Astrocyte of the hippocampus (primary cell): ENCODE results near the gene VPS13A.
"Not testable (repeated sequence)": the region's sequence is repeated elsewhere in the genome, so short reads cannot be mapped to it uniquely, and the experiment has no call there.

Source experiments
- DNase-seq: peaks from one replicate; pipeline ENCODE4 v3.0.0; 2011; ENCODE audit warnings: low read depth, low spot score

The VPS13A gene

GRCh38 chr9:77304543-77304942 lies 127.2 kb downstream of the VPS13A start:
- DNase-seq: no peak

- no peak for DNase-seq
These were observed 128.5 kb downstream of the VPS13A start for GRCh38 chr9:77305622-77306400.

DNA sequence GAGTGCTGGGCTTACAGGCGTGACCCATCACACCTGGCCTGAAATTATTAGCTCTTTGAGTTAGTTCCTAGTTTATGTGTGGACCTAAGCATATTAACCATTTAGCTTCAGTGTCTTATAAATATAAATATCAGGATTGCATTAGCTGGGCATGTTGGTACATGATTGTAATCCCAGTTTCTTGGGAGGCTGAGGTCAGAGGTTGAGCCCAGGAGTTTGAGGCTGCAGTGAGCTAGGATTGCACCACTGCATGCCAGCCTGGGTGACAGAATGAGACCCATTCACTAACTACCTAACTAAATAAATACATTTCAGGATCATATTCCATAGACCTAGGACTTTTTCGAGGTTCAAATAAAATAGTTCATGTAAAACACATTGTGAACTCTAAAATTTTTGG lies 129.8 kb downstream of the VPS13A start:
- DNase-seq: no peak

DNA sequence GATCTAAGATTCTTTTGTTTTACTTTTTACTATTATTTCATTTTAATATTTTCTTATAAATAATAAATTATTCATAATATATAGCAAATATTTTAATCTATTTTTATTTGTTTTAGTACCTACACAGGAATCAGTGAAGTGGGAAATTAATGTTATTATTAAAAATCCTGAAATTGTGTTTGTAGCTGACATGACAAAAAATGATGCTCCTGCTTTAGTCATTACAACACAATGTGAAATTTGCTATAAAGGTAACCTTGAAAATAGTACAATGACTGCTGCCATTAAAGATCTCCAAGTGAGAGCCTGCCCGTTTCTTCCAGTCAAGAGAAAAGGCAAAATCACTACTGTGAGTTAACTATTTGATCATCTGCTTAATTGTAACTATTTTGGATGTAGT lies 138.7 kb downstream of the VPS13A start:
- DNase-seq: no peak

GRCh38 chr9:77325058-77325457 lies 147.7 kb downstream of the VPS13A start:
- DNase-seq: no peak

DNA sequence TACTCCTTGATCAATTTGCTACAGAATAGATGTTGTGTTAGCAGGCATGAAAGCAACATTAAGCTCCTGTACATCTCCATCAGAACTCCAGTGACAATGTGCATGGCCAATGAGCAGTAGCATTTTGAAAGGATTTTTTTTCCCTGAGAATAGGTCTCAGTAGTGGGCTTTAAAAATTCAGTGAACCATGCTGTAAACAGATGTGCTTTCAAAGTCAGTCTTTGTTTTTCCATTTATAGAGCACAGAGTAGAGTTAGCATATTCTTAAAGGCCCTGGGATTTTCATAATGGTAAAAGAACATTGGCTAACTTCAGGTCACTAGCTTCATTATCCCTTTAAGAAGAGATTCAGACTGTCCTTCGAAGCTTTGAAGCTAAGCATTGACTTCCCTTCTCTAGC lies 150.8 kb downstream of the VPS13A start:
- DNase-seq: no peak

DNA sequence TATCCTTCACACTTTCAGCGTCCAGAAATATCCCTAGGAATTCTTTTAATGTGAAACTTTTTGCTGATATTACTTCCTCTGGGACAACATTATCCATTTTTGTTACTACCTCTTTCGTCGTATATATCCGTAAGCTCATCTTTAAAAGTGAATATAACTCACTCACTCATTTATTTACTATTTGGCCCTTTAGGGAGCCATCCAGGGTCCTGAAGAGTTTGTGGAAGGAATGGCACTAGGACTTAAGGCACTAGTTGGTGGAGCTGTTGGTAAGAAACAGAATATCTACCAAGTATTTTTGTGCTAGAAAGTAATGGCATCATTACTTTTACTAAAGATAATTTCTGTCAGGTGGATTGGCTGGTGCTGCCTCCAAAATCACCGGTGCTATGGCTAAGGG lies 192.7 kb downstream of the VPS13A start:
- no peak for DNase-seq

- no peak for DNase-seq
These were observed 196.9 kb downstream of the VPS13A start for GRCh38 chr9:77374266-77374665.

DNA sequence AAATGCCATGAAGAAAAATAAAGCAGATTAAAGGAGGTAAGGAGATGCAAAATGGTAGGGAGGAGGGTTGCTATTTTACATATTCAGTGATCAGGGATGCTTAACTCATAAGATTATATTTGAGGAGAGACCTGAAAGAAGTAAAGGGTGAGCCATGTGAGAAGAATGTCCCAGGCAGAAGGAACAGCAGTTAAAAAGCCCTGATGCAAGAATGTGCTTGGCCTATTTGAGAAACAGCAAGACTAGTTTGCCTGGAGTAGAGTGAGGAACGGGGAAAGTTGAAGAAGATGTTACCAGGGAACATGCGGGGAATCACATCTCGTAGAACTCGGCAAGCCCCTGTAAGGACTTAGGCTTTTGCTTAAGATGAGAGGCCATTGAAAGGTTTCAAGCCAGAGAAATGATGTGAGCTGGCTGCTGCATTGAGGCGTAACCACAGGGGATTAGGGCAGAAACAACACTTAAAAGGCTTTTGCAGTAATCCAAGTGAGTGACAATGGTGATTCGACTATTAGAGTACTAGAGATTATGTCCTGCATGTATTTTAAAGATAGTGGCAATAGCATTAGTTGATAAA lies 198.7 kb downstream of the VPS13A start:
- DNase-seq: peak; percentile 40

- DNase-seq: no peak
These were observed 207.1 kb downstream of the VPS13A start for GRCh38 chr9:77384406-77384805.

DNA sequence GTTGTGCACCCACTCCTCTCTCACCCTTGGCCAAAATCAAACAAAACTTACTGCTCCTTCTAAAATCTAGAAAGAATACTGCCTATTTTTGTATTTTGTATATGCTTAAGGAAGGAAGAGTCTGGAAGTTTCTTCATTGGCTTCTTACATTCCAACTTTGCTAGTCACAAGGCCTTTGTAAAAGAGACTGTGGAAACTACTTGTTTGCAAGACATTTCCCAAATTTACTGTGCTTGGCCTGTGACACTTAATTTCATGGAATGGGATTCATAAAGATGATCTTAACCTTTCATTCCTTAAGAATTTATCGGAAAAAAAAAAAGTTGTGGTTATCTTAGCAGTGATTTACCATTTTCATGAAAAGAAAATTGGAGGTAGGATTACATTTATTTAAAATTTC lies 208.9 kb downstream of the VPS13A start:
- DNase-seq: peak; percentile 4

DNA sequence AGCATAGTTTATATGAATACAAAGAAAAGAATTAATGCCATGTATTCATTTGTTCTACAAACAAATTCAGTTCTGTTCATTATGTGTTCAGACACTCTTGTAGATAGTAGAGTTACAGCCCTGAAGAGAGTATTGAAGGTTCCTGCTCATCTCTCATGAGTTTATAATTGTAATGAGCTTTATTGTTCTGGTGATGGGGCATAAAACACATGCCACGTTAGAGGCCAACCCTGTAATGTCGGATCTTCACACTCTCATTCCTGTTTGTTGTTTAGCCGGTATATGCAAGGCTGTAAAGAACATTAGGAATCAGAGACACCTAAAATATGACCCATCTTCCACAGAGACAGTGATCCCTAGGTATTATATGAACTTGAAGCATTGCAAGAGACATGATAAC lies 214.5 kb downstream of the VPS13A start:
- DNase-seq: no peak

DNA sequence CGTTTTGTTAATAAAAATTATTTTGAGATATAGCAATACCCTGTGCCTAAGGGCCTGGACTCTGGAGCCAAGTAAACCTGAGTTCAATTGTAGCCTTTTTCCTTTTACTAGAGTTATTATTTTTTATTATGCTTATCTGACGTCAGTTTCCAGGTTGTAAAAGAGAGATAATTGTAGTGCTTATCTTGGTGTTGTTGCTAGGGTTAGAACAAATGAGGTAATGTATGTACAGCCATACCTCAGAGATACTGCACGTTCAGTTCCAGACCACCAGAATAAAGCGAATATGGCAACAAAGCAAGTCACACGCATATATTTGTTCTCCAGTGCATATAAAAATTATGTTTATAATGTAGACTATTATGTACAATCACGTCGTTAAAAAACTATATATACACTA lies 215.0 kb downstream of the VPS13A start:
- no peak for DNase-seq

GRCh38 chr9:77398581-77398980 lies 221.2 kb downstream of the VPS13A start:
- not testable (repeated sequence) for DNase-seq

DNA sequence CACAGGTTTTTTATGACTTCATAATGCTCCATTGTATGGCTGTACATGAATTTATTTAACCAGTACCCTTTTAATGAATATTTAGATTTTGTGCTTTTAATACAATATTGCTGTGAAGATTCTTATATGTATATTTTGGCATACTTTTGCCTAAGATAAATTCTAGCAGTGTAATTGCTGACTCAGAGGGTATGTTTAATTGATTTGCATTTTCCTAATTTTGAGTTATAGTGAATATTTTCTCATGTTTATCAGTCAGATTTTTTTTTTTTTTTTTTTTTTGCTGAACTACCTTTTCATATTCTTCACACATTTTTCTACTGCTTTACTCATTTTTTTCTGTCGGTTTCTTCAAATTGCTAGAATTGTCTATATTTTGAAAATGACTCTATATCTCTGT lies 222.6 kb downstream of the VPS13A start:
- no peak for DNase-seq

GRCh38 chr9:77402286-77402685 lies 225.0 kb downstream of the VPS13A start:
- DNase-seq: no peak

- DNase-seq: no peak
These were observed 225.9 kb downstream of the VPS13A start for GRCh38 chr9:77403239-77403638.

- not testable (repeated sequence) for DNase-seq
These were observed 231.2 kb downstream of the VPS13A start for GRCh38 chr9:77408521-77408920.

DNA sequence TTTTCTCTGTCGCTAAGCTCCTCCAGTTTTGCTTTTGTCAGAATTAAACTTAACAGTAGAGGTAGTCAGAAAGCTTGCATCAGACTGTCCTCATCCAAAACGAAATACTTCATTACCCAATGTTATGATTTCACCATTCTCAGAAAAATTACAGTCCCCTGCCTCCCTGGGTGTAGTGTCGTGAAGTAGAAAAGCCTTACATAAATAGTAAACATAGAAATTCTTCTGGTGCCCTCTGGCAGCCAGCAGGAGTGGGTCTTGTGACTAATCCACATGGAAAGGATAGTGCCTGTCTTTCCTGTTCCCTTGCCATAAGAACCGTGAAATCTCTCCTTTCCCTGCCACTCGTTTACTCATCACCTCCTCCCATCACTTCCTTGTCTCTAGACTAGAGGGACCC lies 240.2 kb downstream of the VPS13A start:
- peak; percentile 35 for DNase-seq

DNA sequence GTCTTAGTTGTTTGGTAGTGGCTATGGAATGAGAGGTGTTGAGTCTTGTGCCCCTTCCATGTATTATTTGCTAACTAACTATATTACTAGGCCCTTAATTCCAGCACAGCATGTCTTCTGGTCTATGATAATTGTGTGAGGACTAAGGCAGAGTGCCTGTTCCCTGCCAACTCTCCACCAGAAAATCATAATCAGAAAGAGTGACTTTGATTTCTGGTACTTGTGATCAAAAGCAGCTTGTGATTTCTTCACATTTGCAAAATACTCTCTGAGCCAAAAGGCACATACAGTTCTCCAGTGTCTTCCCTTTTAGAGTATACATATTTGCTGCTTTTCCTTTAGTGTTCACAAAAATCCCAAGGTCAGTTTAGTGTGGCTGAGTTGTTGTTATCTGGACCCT lies 240.9 kb downstream of the VPS13A start:
- no peak for DNase-seq

DNA sequence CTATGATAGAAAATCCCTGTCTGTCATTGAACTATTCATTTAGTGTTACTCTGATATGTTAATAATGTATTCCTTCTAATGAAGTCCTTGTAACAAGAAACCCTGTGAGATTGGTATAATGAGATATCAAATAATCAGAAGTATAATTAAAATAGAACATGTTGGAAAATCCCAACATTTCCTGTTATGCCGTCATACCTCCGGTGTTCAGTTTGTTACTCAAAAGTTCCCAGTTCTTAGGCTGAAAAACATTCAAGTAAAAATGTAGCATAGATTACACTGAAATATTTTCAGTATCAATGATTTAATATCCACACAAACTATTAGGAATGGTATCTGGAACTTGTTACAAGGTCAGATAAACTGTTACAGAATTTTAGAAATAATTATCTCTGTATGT lies 243.3 kb downstream of the VPS13A start:
- no peak for DNase-seq

DNA sequence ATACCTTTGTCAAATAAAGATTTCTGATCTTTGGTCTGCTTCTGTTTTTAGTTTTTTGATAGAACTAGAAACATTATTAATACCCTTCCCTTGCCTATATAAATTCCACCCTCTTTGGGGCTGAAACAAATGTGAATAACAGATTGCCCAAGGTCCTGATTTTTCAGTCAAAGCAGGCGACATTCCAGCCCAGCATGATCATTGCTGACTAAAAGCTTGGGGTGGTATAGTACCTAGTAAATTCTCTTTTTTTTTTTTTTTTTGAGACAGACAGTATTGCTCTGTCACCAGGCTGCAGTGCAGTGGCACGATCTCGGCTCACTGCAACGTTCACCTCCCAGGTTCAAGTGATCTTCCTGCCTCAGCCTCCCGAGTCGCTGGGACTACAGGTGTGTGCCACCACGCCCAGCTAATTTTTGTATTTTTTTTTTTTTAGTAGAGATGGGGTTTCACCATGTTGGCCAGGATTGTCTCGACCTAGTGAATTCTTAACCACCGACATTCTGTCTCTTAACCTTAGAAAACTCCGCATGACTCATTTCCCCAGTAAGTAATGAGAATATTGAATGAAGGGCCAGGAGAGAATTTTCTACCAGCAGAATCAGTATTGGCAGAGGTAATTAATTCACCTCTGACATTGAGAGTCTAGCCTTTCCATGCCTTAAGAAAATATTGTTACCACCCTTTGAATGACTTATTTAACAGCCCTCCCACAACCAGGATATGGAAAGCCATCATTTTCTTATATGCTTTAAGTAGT lies 244.4 kb downstream of the VPS13A start:
- peak; percentile 35 for DNase-seq

DNA sequence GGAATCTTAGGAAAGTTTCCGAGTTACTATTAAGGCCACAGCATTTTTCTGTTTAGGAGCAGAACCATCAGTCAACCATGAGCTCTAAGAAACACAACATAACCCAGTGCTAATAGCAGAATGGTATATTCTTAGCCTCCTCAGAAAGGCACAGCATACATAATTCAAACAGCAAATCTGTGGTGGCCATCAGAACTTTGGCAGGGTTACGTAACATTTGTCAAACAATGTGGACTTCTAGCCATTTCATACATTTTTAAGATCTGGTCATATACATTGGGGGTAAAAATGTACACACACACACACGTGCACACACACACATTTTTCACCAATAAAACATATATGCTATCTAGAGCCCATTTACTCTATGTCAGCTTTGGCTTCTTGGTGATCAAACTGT lies 245.6 kb downstream of the VPS13A start:
- no peak for DNase-seq
